ENCODE results near the gene SMIM17. TPM values are rescaled to one million over a fixed set of nuclear protein-coding genes. Genes with fewer than 3 reads are reported as not detected.

The SMIM17 gene
- total and polyA plus RNA-seq, 12 donors, result 0.07 to 0.67 (median 0.30) TPM; not detected in 6

- Histone ChIP-seq H3K9me3 (replicated peaks in 1 of 3) (no peaks in the 10 kb centered on the region), H3K4me1 (replicated peaks in 1 of 2) (no peaks in the 10 kb centered on the region), H3K4me3 (no peak overlapping the region), H3K27ac (no peak overlapping the region), H3K27me3 (peaks cover 11% of the 10 kb centered on the region), H3K36me3 (replicated peaks in 1 of 2) (no peaks in the 10 kb centered on the region)
- TF ChIP-seq POLR2A (IDR thresholded peaks at IDR 0.05) (no peak), CTCF (IDR thresholded peaks at IDR 0.05) (no peak)
- 28 to 41% (median 38%) methylated on average over 7 of the region's 7 CpGs for WGBS, 4 donors
- intact Hi-C loops (cut with DNase I), result no loop called here
- no peak for DNase-seq
These were observed 3.7 kb upstream of the SMIM17 start for GRCh38 chr19:56639217-56639616.

GRCh38 chr19:56643460-56643955 is 549 bp downstream of the SMIM17 start:
- peaks cover 11% of the 10 kb centered on the region for H3K27me3 ChIP-seq
- intact Hi-C loops (cut with DNase I), result no loop called here

GRCh38 chr19:56654151-56654550 is 11.2 kb downstream of the SMIM17 start:
- intact Hi-C loops (cut with DNase I), result no loop called here

More at GRCh38 chr19:56643460-56643955, 549 bp downstream of the SMIM17 start:
- no peaks in the 10 kb centered on the region for H3K9me3 ChIP-seq (replicated peaks in 1 of 3)
- H3K4me3 ChIP-seq, result no peak overlapping the region
- 14 to 21% (median 17%) methylated on average over 6 to 25 of the region's 25 CpGs for WGBS, 4 donors
- no peaks in the 10 kb centered on the region for H3K4me1 ChIP-seq (replicated peaks in 1 of 2)
- no peak for TF ChIP-seq POLR2A (IDR thresholded peaks at IDR 0.05)
- no peak for TF ChIP-seq CTCF (IDR thresholded peaks at IDR 0.05)
- H3K36me3 ChIP-seq (replicated peaks in 1 of 2), result no peaks in the 10 kb centered on the region
- H3K27ac ChIP-seq, result no peak overlapping the region
- no peak for DNase-seq

GRCh38 chr19:56660381-56661107 is 17.6 kb downstream of the SMIM17 start:
- Histone ChIP-seq H3K9me3 (replicated peaks in 1 of 3) (no peaks in the 10 kb centered on the region), H3K36me3 (replicated peaks in 1 of 2) (peaks cover 0 to 17% of the 10 kb centered on the region in 2 donors), H3K4me3 (no peak overlapping the region), H3K27ac (no peak overlapping the region), H3K4me1 (replicated peaks in 1 of 2) (no peaks in the 10 kb centered on the region), H3K27me3 (no peaks in the 10 kb centered on the region)
- intact Hi-C loops (cut with DNase I), result no loop called here
- DNase-seq, result peak in 3 of 7 donors; percentile 12 to 57 (median 28)
- TF ChIP-seq CTCF (IDR thresholded peaks at IDR 0.05) (peak in 5 of 6 experiments; percentile 6 to 40 (median 28)), POLR2A (IDR thresholded peaks at IDR 0.05) (no peak)
- 14 to 25% (median 19%) methylated on average over 19 to 32 of the region's 32 CpGs for WGBS, 4 donors

More at GRCh38 chr19:56654151-56654550, 11.2 kb downstream of the SMIM17 start:
- no peak for TF ChIP-seq CTCF (IDR thresholded peaks at IDR 0.05)
- no peak for TF ChIP-seq POLR2A (IDR thresholded peaks at IDR 0.05)
- Histone ChIP-seq H3K4me1 (replicated peaks in 1 of 2) (no peaks in the 10 kb centered on the region), H3K36me3 (replicated peaks in 1 of 2) (no peaks in the 10 kb centered on the region), H3K4me3 (no peak overlapping the region), H3K9me3 (replicated peaks in 1 of 3) (no peaks in the 10 kb centered on the region), H3K27ac (no peak overlapping the region), H3K27me3 (no peaks in the 10 kb centered on the region)
- 66 to 82% (median 76%) methylated on average over 3 of the region's 3 CpGs for WGBS, 4 donors
- no peak for DNase-seq

All from adrenal gland (tissue), 12 donors.